Upper lobe of left lung (tissue), 4 donors: ENCODE measurements around the gene FXYD4.

Source experiments
- CTCF ChIP-seq, 6 experiments: fragments of 450-650 bp in 4 of 6; fragments of 200-600 bp in 2 of 6; sonication (generic) in 2 of 6; IDR thresholded peaks; one replicate each; pipeline ENCODE4 v1.5.1; 2016 to 2019; ENCODE audit warnings: antibody characterized with exemption in 6 of 6
- EP300 ChIP-seq, 4 donors: sonication (generic); formaldehyde crosslinking; IDR thresholded peaks; one replicate each; pipeline ENCODE4 v1.5.1; 2017; ENCODE audit warnings: antibody characterized with exemption in 4 of 4, control low read depth in 2 of 4
- POLR2AphosphoS5 ChIP-seq, 2 donors: sonication (generic); formaldehyde crosslinking; IDR thresholded peaks; one replicate each; pipeline ENCODE4 v1.5.1; 2017; ENCODE audit warnings: antibody characterized with exemption in 2 of 2

GRCh38 chr10:43417950-43418768, 46.7 kb downstream of the FXYD4 start:
- no peak for TF ChIP-seq CTCF (IDR thresholded peaks at IDR 0.05)
- TF ChIP-seq EP300 (IDR thresholded peaks at IDR 0.05) = no peak
- no peak for TF ChIP-seq POLR2AphosphoS5 (IDR thresholded peaks at IDR 0.05)
